CD8-positive, alpha-beta memory T cell (primary cell): Measurements from ENCODE around the gene SEC23A. TPM values are rescaled to one million over a fixed set of nuclear protein-coding genes. Genes with fewer than 3 reads are reported as not detected.

ENCODE experiments used
- CTCF ChIA-PET: fragments of 350-600 bp; sonication (Branson Sonifier 250); formaldehyde crosslinking; loops from one replicate; lab custom pipeline; 2021; ENCODE audit warnings: antibody characterized with exemption; lab: Charles Lee
- POLR2A ChIA-PET: fragments of 350-600 bp; sonication (Branson Sonifier 250); formaldehyde crosslinking; loops from one replicate; lab custom pipeline; 2021; ENCODE audit warnings: antibody characterized with exemption; lab: Charles Lee
- DNase-seq, 5 donors: peaks; one replicate each; pipeline versions ENCODE4 v3.0.0 to v3.0.0-alpha.2; 2020 to 2022; ENCODE audit warnings: mixed read lengths in 1 of 5
- H3K27ac ChIP-seq: one replicate; pipeline ENCODE4 v1.7.0; 2013; ENCODE audit warnings: low read depth, mild to moderate bottlenecking, low read length, moderate library complexity
- H3K27me3 ChIP-seq: 2 replicates; pipeline ENCODE4 v1.7.0; 2013; ENCODE audit warnings: low read length, mild to moderate bottlenecking; ENCODE audit not compliant: insufficient read depth, poor library complexity, severe bottlenecking
- H3K36me3 ChIP-seq: 2 replicates; pipeline ENCODE4 v1.7.0; 2013; ENCODE audit warnings: mild to moderate bottlenecking, low read length, moderate library complexity; ENCODE audit not compliant: insufficient read depth
- H3K4me1 ChIP-seq: 2 replicates; pipeline ENCODE4 v1.7.0; 2013; ENCODE audit warnings: mild to moderate bottlenecking, low read length, moderate library complexity; ENCODE audit not compliant: insufficient read depth
- H3K4me3 ChIP-seq: 2 replicates; pipeline ENCODE4 v1.7.0; 2013; ENCODE audit warnings: mild to moderate bottlenecking, low read length
- H3K9me3 ChIP-seq: 2 replicates; pipeline ENCODE4 v1.7.0; 2013; ENCODE audit warnings: mild to moderate bottlenecking, low read length
- H3K27ac Mint-ChIP-seq, 8 donors: one replicate each; pipeline ENCODE4 v1.8.0; 2020 to 2021; ENCODE audit warnings: mixed read lengths in 8 of 8, mild to moderate bottlenecking in 6 of 8, inconsistent platforms in 3 of 8, moderate library complexity in 3 of 8
- H3K27me3 Mint-ChIP-seq, 2 donors: one replicate each; pipeline ENCODE4 v1.8.0; 2020 to 2021; ENCODE audit warnings: mixed read lengths in 2 of 2, mild to moderate bottlenecking in 1 of 2, moderate library complexity in 1 of 2
- H3K36me3 Mint-ChIP-seq, 3 donors: one replicate each; pipeline ENCODE4 v1.8.0; 2020 to 2021; ENCODE audit warnings: mixed read lengths in 3 of 3, inconsistent platforms in 1 of 3, mild to moderate bottlenecking in 1 of 3
- H3K4me1 Mint-ChIP-seq, 3 donors: one replicate each; pipeline ENCODE4 v1.8.0; 2020 to 2021; ENCODE audit warnings: mixed read lengths in 3 of 3, inconsistent platforms in 1 of 3, mild to moderate bottlenecking in 1 of 3
- H3K4me3 Mint-ChIP-seq, 7 donors: one replicate each; pipeline ENCODE4 v1.8.0; 2020 to 2021; ENCODE audit warnings: mixed read lengths in 7 of 7, mild to moderate bottlenecking in 6 of 7, moderate library complexity in 4 of 7, inconsistent platforms in 2 of 7
- H3K9me3 Mint-ChIP-seq, 5 donors: one replicate each; pipeline ENCODE4 v1.8.0; 2020 to 2022; ENCODE audit warnings: mixed read lengths in 5 of 5, mild to moderate bottlenecking in 3 of 5, moderate library complexity in 2 of 5, inconsistent platforms in 1 of 5
- polyA plus RNA-seq: library from polyadenylated mRNA; unstranded; fragments of 300-500 nt; fragmentation: Illumina TruSeq; gene quantifications from one replicate; pipeline ENCODE4 v1.2.3, GENCODE V29; 2021
- total RNA-seq, 2 experiments: library from RNA; stranded (reverse); gene quantifications; one replicate each; pipeline ENCODE4 v1.2.3, GENCODE V29; 2021

Gene SEC23A
- total and polyA plus RNA-seq, 3 experiments from 2014 or later: 37.4 to 43.6 (median 37.9) TPM

GRCh38 chr14:38991299-38991698, 111.7 kb downstream of the SEC23A start:
- peaks cover 10 to 19% (median 13%) of the 10 kb centered on the region in 3 donors for H3K4me1 Mint-ChIP-seq
- H3K9me3 Mint-ChIP-seq: peaks cover 0 to 2% (median 0%) of the 10 kb centered on the region in 5 donors
- no peaks in the 10 kb centered on the region for H3K27me3 ChIP-seq
- H3K27ac ChIP-seq: no peak overlapping the region
- no peaks in the 10 kb centered on the region for H3K36me3 Mint-ChIP-seq
- no peaks in the 10 kb centered on the region for H3K36me3 ChIP-seq
- no peak for DNase-seq
- POLR2A ChIA-PET: no interaction called here
- H3K4me3 Mint-ChIP-seq: no peak overlapping the region
- H3K9me3 ChIP-seq: no peaks in the 10 kb centered on the region
- CTCF ChIA-PET: no interaction called here
- no peaks in the 10 kb centered on the region for H3K27me3 Mint-ChIP-seq
- H3K27ac Mint-ChIP-seq: no peak overlapping the region
- no peaks in the 10 kb centered on the region for H3K4me1 ChIP-seq
- no peak overlapping the region for H3K4me3 ChIP-seq

- ChIA-PET CTCF (no interaction called here), POLR2A (no interaction called here)
- Histone ChIP-seq H3K4me3 (no peak overlapping the region), H3K27ac (no peak overlapping the region), H3K4me1 (no peaks in the 10 kb centered on the region), H3K36me3 (no peaks in the 10 kb centered on the region), H3K27me3 (no peaks in the 10 kb centered on the region), H3K9me3 (no peaks in the 10 kb centered on the region)
- peak overlapping the region in 1 of 8 donors; percentile 9 for H3K27ac Mint-ChIP-seq
- no peak for DNase-seq
- H3K4me3 Mint-ChIP-seq: peak overlapping the region in 5 of 7 donors; percentile 7 to 39 (median 17)
- no peaks in the 10 kb centered on the region for H3K27me3 Mint-ChIP-seq
- H3K36me3 Mint-ChIP-seq: no peaks in the 10 kb centered on the region
- H3K9me3 Mint-ChIP-seq: peaks cover 0 to 2% (median 0%) of the 10 kb centered on the region in 5 donors
- H3K4me1 Mint-ChIP-seq: peaks cover 10 to 19% (median 13%) of the 10 kb centered on the region in 3 donors
These were observed 113.0 kb downstream of the SEC23A start for GRCh38 chr14:38989922-38990546.

GRCh38 chr14:38987781-38988180, 115.3 kb downstream of the SEC23A start:
- ChIA-PET CTCF (no interaction called here), POLR2A (no interaction called here)
- H3K27me3 ChIP-seq: no peaks in the 10 kb centered on the region
- no peak for DNase-seq
- H3K4me1 ChIP-seq: no peaks in the 10 kb centered on the region
- Mint-ChIP-seq H3K36me3 (peaks cover 0 to 3% (median 0%) of the 10 kb centered on the region in 3 donors), H3K4me3 (no peak overlapping the region), H3K4me1 (peaks cover 10 to 19% (median 13%) of the 10 kb centered on the region in 3 donors), H3K27ac (no peak overlapping the region), H3K9me3 (peaks cover 0 to 6% (median 0%) of the 10 kb centered on the region in 5 donors), H3K27me3 (peaks cover 2 to 17% of the 10 kb centered on the region in 2 donors)
- no peaks in the 10 kb centered on the region for H3K9me3 ChIP-seq
- no peaks in the 10 kb centered on the region for H3K36me3 ChIP-seq
- H3K27ac ChIP-seq: no peak overlapping the region
- H3K4me3 ChIP-seq: no peak overlapping the region

- Histone ChIP-seq H3K27ac (no peak overlapping the region), H3K9me3 (no peaks in the 10 kb centered on the region), H3K27me3 (no peaks in the 10 kb centered on the region), H3K4me1 (no peaks in the 10 kb centered on the region), H3K36me3 (no peaks in the 10 kb centered on the region), H3K4me3 (no peak overlapping the region)
- DNase-seq: no peak
- CTCF ChIA-PET: no interaction called here
- H3K9me3 Mint-ChIP-seq: peaks cover 4 to 14% (median 8%) of the 10 kb centered on the region in 5 donors
- no peak overlapping the region for H3K4me3 Mint-ChIP-seq
- H3K27me3 Mint-ChIP-seq: peaks cover 4 to 52% of the 10 kb centered on the region in 2 donors
- H3K36me3 Mint-ChIP-seq: peaks cover 0 to 3% (median 0%) of the 10 kb centered on the region in 3 donors
- no peaks in the 10 kb centered on the region for H3K4me1 Mint-ChIP-seq
- no peak overlapping the region for H3K27ac Mint-ChIP-seq
- POLR2A ChIA-PET: interaction anchor here (0.7 kb wide), 1 partner anchor 108 kb away, joined by 3 read pairs; no protein-coding TSS in a partner anchor
These were observed 120.2 kb downstream of the SEC23A start for GRCh38 chr14:38982837-38983236.

- ChIA-PET POLR2A (interaction anchor here (0.7 kb wide), 1 partner anchor 109 kb away, joined by 3 read pairs; no protein-coding TSS in a partner anchor), CTCF (no interaction called here)
- no peak overlapping the region for H3K27ac Mint-ChIP-seq
- peaks cover 5 to 52% of the 10 kb centered on the region in 2 donors for H3K27me3 Mint-ChIP-seq
- Histone ChIP-seq H3K4me1 (no peaks in the 10 kb centered on the region), H3K27ac (no peak overlapping the region), H3K9me3 (no peaks in the 10 kb centered on the region), H3K4me3 (no peak overlapping the region), H3K36me3 (no peaks in the 10 kb centered on the region), H3K27me3 (no peaks in the 10 kb centered on the region)
- H3K4me3 Mint-ChIP-seq: no peak overlapping the region
- H3K36me3 Mint-ChIP-seq: peaks cover 0 to 3% (median 0%) of the 10 kb centered on the region in 3 donors
- H3K9me3 Mint-ChIP-seq: peaks cover 8 to 19% (median 10%) of the 10 kb centered on the region in 5 donors
- DNase-seq: no peak
- H3K4me1 Mint-ChIP-seq: no peaks in the 10 kb centered on the region
These were observed 120.8 kb downstream of the SEC23A start for GRCh38 chr14:38982278-38982677.

Other genes starting within 250 kb of the SEC23A start
- gene GEMIN2, start 11.1 kb upstream of the SEC23A start, total RNA-seq: 10 to 100 TPM; 17.0 to 18.1 TPM
- 10.1 TPM for gene GEMIN2, start 11.1 kb upstream of the SEC23A start, polyA plus RNA-seq
- gene TRAPPC6B, start 67.1 kb upstream of the SEC23A start, total RNA-seq: 10 to 100 TPM; 25.9 to 28.7 TPM
- gene TRAPPC6B, start 67.1 kb upstream of the SEC23A start, polyA plus RNA-seq: 14.4 TPM
- 10 to 100 TPM; 92.5 to 94.0 TPM for gene PNN, start 72.0 kb upstream of the SEC23A start, total RNA-seq
- gene PNN, start 72.0 kb upstream of the SEC23A start, polyA plus RNA-seq: 29.8 TPM
- 10 to 100 TPM; 19.5 to 21.0 TPM for gene MIA2, start 130.7 kb upstream of the SEC23A start, total RNA-seq
- 27.8 TPM for gene MIA2, start 130.7 kb upstream of the SEC23A start, polyA plus RNA-seq